Measurements from ENCODE around the gene PPP2R3B.
A peak's percentile ranks its signal among the peaks of the same experiment; 100 is the strongest.
"Not testable (repeated sequence)": the region's sequence is repeated elsewhere in the genome, so short reads cannot be mapped to it uniquely, and the experiment has no call there.

PPP2R3B gene

GRCh38 chrX:405149-405548, 18.4 kb upstream of the PPP2R3B start:
- DNase-seq (ENCODE audit: low spot score) = no peak

- DNase-seq (ENCODE audit: low spot score) = no peak
These were observed 17.9 kb upstream of the PPP2R3B start for GRCh38 chrX:404656-405055.

GRCh38 chrX:402857-403256, 16.1 kb upstream of the PPP2R3B start:
- no peak for DNase-seq (ENCODE audit: low spot score)

- no peak for DNase-seq (ENCODE audit: low spot score)
These were observed 13.6 kb upstream of the PPP2R3B start for GRCh38 chrX:400258-400657.

DNA sequence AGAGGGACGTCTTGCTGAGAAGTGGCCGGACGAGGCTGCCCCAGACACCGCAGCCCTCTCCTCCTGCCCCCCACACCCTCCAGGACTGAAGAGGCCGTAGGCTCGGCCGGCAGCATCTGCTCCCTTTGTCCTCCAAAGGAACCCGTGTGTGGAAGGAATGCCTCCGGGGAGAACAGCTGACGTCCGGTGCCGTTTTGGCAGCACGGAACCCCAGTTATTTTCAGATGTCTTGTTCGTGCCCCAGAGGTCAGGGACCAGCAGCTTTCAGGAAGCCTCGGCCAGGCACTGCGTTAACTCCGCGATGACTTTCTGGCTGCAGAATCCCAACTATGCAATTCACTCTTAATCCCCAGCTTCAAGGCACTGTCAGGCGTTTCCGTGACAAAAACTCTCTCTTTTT, 10.9 kb upstream of the PPP2R3B start:
- no peak for DNase-seq (ENCODE audit: low spot score)

DNA sequence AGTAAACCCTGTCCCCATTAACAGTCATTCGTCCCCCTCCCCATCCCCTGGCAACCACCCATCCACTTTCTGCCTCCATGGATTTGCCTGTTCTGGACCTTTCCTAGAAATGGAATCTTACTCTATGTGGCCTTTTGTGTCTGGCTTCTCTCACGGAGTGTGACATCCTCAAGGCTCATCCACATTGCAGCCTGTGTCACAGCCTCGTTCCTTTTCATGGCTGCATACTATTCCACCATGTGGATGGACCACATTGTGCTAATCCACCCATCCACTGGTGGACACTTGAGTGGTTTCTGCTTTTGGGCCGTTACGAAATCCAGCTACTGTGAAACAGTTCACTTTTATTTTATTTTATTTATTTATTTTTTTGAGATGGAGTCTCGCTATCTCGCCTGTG, 8.1 kb upstream of the PPP2R3B start:
- no peak for DNase-seq (ENCODE audit: low spot score)

DNA sequence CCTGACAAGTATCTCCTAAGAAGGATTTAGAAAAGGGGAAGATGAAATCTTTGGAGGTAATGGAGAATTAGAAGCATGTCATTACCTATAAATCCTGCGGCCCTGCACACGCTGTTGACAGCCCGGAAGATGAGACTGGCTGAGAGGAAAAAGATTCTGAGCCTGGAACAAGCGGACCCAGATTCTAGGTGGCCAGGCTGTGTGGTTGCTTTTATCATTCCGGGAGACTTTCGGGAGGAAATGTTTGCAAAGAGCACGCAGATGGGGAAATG, 5.8 kb upstream of the PPP2R3B start:
- DNase-seq (ENCODE audit: low spot score) = no peak

DNA sequence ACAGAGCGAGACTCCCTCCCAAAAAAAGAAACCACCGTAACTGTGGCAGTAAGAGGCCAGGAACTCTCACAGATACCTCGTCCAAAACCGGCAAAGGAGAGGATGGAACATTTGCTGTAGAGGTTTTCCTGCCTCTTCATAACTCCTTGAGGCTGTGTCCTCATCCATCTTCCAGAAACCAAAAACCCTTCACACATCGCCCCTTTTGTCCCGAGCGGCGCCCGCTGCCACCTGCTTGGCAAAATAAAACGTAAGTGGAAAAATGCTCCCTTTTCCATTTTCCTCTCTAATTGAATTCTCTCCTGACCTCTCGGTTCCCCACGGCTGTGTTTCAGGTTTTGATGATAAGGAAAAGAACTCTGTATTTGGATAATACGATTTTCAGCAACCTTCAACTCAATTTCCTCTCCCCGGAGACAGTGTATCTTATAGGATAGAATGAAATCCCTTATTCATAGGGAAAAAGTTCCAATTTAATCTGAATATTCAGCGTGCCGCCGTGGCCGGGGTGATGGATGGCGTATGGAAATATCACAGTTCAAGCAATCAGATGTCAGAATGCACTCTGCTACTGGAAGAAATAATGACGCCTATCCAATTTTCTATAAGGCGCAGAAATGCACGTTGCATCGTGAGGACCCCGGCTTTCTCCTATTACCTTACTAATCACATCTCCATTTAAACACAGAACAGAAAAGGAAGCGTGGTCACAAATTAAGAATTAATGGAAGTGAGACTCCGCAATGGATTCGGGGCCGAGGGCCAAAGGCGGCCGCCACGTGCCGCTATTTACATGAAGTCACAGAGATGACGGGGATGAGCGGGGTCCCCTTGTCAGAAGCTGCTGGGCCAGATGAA, 5.2 kb upstream of the PPP2R3B start:
- DNase-seq (ENCODE audit: low spot score) = no peak

- no peak for DNase-seq (ENCODE audit: low spot score)
These were observed 3.8 kb upstream of the PPP2R3B start for GRCh38 chrX:390459-390858.

DNA sequence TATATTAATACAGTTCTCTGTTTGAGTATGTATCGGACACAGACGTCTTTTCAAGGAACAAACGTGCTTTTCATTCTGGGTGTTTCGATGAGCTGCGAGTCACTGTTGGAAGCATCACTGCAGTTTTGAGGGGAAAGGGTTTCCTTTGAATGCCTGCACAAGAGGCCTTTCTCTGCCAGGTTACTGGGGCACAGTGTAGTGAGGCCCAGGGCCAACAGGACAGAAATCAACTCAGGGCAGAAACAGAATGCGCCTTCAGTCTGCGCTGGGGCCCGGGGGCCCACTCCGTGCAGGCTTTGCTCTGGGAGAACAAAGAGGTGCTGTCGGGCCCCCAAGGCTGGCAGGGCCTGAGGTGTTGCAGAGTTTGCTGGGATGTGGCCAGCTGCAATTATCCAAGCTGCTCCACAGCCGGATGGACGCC, 2.3 kb upstream of the PPP2R3B start:
- DNase-seq (ENCODE audit: low spot score) = peak; percentile 88

DNA sequence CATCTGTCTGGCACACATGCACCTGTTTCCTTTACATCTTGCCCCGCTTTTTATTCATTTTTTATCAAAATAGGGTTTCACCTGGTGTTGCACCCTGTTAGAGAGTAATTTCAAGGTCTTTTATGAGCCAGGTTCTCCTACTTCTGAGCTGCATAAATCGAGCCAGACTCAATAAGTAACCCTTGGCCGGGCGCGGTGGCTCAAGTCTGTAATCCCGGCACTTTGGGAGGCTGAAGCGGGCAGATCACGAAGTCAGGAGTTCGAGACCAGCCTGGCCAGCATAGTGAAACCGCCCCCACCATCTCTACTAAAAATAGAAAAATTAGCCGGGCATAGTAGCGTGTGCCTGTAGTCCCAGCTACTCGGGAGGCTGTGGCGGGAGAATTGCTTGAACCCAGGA, 1.0 kb upstream of the PPP2R3B start:
- no peak for DNase-seq (ENCODE audit: low spot score)

DNA sequence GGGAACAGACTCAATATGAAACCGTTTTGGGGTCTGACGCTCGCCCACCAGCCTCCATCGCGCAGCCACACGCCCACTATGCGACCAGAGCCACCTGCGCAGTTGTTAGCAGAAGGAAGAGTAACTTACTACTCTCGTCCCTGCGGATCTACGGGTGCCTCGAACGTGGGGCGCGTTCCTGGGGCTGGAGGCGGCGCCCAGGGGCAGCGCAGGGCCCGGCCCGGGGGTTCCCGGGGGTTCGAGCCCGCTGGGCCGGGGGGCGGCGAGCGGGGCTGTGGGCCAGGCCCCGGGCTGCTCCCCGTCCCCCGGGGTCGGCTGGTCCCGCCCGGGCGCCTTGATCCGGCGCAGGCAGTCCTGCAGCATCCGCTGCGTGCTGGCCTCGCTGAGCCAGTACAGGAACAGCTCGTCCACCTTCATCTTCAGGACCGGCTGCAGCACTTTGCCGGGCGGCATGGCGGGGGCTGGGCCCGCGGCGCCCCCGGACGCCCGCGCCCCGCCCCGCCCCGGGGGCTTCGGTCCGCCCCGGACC, 404 bp downstream of the PPP2R3B start:
- no peak for DNase-seq (ENCODE audit: low spot score)

GRCh38 chrX:385736-386135, 971 bp downstream of the PPP2R3B start:
- not testable (repeated sequence) for DNase-seq (ENCODE audit: low spot score)

DNA sequence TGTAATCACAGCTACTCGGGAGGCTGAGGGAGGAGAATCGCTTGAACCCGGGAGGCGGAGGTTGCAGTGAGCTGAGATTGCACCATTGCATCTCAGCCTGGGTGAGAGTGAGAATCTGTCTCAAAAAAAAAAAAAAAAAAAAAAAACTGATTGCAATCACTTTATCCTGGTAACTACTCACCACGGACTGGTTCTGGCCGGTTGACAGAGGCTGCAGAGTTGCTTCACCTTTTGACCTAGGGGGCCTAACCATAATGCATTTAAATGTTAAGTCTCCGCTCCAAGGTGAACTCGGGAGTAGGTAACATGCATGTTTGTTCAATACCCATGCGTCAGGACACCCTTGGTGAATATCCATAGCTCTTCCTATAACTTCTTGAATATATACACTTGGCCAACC, 1.8 kb downstream of the PPP2R3B start:
- no peak for DNase-seq (ENCODE audit: low spot score)

- DNase-seq (ENCODE audit: low spot score) = no peak
These were observed 8.3 kb downstream of the PPP2R3B start for GRCh38 chrX:378443-378842.

GRCh38 chrX:376206-376605, 10.5 kb downstream of the PPP2R3B start:
- not testable (repeated sequence) for DNase-seq (ENCODE audit: low spot score)

DNA sequence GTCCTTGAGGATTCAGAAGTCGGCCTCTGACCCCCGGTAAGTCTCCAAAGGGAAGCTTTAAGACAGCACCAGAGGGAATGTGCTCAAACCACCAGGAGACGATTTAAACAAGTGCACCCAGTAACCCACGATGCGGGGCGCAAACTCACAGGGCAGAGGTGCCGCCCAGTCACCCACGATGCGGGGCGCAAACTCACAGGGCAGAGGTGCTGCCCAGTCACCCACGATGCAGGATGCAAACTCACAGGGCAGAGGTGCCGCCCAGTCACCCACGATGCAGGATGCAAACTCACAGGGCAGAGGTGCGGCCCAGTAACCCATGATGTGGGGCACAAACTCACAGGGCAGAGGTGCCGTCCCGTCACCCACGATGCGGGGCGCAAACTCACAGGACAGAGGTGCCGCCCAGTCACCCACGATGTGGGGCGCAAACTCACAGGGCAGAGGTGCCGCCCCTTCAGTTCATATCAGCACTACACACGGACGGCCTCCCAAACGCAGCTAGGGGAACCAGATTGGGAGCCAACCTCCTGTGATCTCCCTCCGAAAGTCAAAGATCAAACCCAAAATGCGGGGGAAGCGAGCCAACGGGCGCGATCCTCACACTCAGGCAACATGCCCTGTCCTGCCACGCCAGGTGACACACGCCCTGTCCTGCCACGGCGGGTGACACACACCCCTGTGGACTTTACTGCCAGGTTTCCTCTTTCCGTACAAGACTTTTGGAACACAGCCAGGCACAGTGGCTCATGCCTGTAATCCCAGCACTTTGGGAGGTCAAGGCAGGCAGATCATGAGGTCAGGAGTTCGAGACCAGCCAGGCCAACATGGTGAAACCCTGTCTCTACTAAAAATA, 11.3 kb downstream of the PPP2R3B start:
- DNase-seq (ENCODE audit: low spot score) = no peak

DNA sequence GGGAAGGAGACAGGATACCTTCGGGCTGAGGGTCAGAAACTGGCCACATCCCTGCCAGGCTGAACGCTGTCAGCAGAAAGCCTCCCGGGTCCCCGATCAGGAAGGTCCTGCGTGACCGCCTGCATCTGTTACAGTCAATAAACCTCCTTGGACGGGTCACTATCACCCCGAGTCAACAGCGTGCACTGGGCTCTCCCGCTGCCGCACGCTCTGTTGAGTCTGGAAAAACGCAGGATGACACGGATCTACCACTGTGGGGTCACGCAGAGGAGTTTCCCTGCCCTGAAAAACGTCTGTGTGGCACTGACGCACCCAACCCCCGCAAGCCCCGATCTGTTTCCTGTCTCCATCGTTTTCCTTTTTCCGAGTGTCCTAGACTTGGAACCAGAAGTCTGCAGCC, 12.1 kb downstream of the PPP2R3B start:
- no peak for DNase-seq (ENCODE audit: low spot score)

DNA sequence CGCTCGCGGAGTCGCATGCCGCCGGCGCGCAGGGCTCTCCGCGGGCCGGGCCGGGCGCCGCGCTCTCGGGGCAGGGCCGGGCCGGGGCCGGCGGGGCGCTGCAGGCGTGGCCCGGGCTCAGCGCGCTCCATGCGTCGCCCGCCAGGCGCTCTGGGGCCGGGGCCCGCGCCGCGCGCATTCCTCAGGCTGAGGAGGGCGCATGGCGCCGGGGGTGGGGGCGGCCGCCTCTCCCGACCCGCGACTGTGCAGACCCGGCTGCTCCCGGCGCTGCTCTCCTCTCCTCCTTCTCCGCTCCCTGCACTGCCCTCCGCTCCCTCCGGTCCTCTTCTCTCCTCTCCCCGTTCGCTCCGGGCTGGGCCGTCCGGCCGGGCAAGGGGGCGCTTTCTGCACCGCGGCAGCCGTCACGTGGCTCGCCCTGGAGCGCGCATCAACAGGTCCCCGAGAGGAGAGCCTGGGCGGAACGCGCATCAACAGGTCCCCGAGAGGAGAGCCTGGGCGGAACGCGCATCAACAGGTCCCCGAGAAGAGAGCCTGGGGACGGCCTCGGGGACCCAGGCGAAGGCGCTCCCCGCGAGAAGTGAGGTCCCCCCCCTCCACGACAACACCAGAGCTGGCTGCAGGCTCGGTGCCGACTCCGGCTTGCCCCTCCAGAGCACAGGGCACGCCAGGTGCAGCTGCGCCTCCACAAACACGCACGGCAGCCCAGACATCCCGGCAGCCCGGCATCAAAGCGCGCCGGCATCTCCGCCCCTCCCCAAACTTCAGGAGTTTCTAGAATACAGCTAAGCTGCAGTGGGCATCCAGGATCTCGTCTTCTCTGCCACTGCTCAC, 12.9 kb downstream of the PPP2R3B start:
- DNase-seq (ENCODE audit: low spot score) = no peak

DNA sequence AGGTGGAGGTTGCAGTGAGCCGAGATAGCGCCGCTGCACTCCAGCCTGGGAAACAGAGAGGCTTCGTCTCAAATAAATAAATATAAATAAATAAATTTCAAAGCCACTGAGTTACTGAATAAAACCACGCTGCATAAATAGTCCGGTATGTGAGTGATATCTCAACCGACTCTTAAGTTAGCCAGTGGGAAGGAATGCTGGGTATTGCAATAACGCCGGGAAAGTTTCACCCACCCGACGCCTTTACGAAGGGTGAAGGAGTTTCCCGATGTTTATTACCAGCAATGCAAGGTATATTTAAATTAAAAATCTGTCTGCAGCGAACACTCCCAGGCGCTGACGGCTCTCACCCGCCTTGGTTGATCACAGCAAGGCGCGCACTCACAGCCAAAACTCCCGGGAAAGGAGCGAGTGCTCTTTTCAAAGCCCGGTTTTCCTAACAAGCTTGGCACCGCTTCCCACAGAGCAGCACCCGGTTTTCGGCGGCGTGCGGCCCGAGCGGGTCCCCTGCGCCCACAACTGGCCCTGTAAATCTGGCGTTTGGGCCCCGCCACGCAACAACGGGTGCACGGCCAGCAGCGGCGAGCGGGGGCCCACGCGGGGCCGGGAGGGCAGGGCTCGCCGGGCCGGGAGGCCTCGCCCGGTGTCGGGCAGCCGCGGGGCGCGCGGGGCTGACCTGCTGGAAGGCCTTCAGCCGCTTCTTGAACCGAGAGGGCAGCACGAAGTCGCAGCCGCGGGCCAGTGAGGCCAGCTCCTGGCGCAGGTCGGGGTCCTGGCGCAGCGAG, 13.7 kb downstream of the PPP2R3B start:
- no peak for DNase-seq (ENCODE audit: low spot score)

- DNase-seq (ENCODE audit: low spot score) = no peak
These were observed 14.8 kb downstream of the PPP2R3B start for GRCh38 chrX:371907-372306.
